ENCODE measurements around the gene RELN.

DNA sequence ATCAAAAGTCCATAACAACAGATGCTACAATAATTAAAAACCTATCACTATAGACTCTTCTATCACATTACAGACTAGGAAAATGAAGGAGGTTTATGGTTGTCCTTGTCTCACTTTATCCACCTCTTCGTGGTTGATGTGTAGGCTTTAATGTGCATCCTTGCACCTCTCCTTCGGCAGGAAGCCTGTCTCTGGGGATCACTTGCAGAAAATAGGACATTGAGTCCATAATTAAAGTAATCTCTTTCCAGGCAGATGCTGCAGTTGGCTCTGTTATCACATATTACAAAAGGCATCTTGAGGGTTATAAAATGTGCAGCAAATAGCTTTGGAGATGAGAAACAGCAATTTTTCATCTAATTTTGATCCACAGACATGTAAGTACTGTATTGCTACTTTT lies 168.4 kb downstream of the RELN start:
- TF ChIP-seq, protein P1, sequence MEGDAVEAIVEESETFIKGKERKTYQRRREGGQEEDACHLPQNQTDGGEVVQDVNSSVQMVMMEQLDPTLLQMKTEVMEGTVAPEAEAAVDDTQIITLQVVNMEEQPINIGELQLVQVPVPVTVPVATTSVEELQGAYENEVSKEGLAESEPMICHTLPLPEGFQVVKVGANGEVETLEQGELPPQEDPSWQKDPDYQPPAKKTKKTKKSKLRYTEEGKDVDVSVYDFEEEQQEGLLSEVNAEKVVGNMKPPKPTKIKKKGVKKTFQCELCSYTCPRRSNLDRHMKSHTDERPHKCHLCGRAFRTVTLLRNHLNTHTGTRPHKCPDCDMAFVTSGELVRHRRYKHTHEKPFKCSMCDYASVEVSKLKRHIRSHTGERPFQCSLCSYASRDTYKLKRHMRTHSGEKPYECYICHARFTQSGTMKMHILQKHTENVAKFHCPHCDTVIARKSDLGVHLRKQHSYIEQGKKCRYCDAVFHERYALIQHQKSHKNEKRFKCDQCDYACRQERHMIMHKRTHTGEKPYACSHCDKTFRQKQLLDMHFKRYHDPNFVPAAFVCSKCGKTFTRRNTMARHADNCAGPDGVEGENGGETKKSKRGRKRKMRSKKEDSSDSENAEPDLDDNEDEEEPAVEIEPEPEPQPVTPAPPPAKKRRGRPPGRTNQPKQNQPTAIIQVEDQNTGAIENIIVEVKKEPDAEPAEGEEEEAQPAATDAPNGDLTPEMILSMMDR (conservative IDR thresholded peaks at IDR 0.05 in 1 of 2, IDR thresholded peaks at IDR 0.05 in 1 of 2; ENCODE audit: low read depth in 1 of 2, low read length in 2 of 2), result no peak
- TF ChIP-seq EZH2 (IDR thresholded peaks at IDR 0.05; ENCODE audit: low read length, missing control alignments), result no peak

Measured in fibroblast of lung (primary cell).